NCI-H1436 (cell line): ENCODE data around the gene DEGS1.
A peak's percentile ranks its signal among the peaks of the same experiment; 100 is the strongest.

Experiments used
- DNase-seq: peaks from one replicate; lab custom pipeline; 2025; lab: John Stamatoyannopoulos, UW

Gene DEGS1

GRCh38 chr1:224182866-224183590, at the start of gene DEGS1:
TSS of gene DEGS1 (plus strand) at chr1:224183240. CDS start at chr1:224183337, 97 bp downstream.
- peak; percentile 91 for DNase-seq

GRCh38 chr1:224133741-224134299, 49.2 kb upstream of the DEGS1 start:
- DNase-seq = no peak

GRCh38 chr1:224137518-224137917, 45.5 kb upstream of the DEGS1 start:
- no peak for DNase-seq

- DNase-seq = no peak
Measured at GRCh38 chr1:224138198-224138597, 44.8 kb upstream of the DEGS1 start.

DNA sequence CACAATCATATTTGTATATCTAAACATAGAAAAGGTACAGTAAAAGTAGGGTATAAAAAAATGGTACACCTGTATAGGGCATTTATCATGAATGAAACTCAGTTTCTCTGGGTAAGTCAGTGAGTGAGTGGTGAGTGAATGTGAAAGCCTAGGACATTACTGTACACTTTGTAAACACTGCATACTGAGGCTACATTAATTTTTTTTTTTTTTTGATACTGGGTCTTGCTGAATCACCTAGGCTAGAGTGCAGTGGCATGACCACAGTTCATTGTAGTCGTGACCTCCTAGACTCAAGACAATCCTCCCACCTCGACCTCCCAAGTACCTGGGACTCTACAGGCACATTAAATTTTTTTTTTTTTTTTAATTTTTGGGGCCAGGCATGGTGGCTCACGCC, 41.3 kb upstream of the DEGS1 start:
- no peak for DNase-seq

- DNase-seq = no peak
Measured at GRCh38 chr1:224149709-224150108, 33.3 kb upstream of the DEGS1 start.

DNA sequence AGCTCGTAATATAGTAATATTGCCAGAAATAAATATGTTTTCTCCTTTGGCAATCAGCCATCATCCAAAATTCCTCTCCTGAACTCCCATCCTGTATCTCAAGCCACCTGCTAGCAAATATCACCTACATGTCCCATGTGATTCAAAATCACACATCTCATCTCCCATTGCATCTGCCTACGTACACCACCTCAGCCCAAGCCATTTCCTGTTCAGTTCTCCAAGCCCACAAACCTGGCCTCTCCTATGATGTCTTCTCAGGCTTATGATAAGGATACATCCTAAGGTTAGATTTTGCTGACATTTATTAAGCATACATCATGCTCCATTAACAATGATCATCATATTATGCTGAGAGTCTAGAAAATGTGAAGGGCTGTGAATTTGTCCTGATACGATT, 31.9 kb upstream of the DEGS1 start:
- no peak for DNase-seq

DNA sequence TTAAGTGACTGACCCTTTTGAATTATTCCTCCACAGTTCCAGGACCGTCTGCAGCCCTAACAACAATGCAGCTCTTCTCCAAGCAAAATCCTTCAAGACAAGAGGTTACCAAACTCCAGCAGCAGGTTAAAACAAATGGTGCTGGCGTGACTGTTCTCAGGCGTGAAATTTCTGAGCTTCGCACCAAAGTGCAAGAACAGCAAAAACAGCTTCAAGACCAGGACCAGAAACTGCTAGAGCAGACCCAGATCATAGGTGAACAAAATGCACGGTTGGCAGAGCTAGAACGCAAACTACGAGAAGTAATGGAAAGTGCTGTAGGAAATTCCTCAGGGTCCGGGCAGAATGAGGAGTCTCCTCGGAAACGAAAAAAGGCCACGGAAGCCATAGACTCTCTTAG, 25.7 kb upstream of the DEGS1 start:
- no peak for DNase-seq

DNA sequence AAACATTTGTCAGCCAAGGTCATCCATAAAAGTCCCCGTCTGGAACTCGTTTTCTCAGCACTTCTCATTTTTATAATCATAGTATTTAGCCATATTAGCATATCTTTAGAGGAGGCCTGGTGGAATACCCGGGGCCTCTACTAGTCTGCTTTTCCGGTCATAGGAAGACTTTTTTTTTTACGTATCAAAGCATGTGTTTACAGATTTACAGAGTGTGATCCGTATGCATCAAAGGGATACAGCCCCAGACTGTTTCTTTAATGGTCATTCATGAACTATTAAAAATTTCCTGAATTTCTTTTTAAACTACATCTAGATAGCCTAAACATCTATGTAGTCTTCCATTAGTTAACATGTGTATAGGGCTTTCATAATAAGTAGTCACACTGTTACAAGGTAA, 23.5 kb upstream of the DEGS1 start:
- no peak for DNase-seq

- no peak for DNase-seq
Measured at GRCh38 chr1:224160171-224160682, 22.8 kb upstream of the DEGS1 start.

DNA sequence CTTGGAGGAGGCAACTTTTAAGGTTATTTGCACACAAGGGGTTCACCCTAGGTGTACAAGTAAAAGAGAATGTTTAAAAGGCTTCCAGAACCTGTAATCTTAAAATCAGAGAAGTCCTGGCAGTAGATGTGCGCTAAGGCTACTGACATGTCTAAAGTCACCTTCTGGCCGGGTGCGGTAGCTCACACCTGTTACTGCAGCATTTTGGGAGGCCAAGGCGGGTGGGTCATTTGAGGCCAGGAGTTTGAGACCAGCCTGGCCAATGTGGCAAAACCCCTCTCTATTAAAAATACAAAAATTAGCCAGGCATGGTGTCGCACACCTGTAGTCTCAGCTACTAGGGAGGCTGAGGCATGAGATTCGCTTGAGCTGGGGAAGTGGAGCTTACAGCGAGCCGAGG, 20.3 kb upstream of the DEGS1 start:
- DNase-seq = no peak

DNA sequence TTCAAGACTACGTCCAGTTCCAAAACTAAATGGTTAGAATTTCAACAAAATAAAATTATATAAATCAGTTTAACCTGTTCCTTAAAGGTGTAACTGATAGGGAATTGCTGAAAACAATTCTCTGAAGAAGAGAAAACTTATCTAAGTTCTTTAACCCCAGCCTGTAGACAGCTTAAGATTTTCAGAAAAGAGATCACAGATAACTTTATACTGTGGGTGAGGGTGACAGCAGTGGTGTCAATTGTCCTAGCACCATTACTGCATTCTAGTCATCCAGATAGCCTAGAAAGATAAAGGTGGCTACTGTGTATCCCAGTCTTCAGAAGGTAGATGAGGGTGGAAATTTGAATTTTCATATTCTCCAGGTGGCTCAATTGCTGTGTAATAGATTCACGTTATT, 19.7 kb upstream of the DEGS1 start:
- DNase-seq = no peak

DNA sequence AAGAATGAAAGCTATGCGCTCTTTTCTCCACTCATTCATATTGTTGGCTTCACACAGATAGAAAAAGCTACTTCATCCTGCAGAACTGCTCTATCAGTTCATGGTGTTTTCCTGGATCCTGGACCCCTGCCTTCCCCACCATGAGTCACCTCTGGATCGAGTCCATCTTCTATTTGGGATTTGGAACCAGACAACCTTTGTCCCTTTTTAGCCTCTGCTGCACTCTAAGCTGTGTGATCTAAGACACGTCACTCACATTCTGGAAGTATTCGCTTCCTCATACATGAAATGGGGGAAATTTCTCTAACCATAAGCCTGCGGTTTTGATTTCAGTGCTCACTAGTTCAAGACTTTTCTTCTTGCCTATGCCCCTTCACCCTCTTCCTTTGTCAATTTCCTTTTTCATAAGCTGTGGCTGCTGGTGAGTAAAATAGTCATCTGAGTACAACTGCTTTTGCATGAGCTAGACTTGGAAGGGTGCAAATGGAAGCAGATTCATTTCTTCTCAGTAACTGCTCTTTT, 14.1 kb upstream of the DEGS1 start:
- no peak for DNase-seq

DNA sequence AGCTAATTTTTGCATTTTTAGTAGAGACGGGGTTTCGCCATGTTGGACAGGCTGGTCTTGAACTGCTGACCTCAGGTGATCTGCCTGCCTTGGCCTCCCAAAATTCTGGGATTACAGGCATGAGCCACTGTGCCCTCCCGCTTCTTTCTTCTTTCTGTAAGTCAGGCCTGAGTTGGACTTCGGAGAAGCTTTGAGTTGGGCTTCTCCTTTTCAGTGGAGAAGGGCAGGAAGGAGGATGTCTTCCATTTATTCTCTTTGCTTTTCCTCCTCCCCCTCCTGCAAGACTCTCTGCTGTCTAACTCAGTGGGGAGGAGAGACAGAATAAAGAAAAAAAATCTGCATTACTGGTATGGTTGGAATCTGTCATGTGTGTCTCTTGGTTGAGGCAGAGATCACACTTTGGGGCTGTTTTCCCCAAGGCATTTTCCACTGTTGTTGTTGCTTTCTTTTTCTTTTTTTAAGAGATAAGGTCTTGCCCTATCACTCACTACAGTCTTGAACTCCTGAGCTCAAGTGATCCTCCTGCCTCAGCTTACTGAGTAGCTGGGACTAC, 13.2 kb upstream of the DEGS1 start:
- no peak for DNase-seq

DNA sequence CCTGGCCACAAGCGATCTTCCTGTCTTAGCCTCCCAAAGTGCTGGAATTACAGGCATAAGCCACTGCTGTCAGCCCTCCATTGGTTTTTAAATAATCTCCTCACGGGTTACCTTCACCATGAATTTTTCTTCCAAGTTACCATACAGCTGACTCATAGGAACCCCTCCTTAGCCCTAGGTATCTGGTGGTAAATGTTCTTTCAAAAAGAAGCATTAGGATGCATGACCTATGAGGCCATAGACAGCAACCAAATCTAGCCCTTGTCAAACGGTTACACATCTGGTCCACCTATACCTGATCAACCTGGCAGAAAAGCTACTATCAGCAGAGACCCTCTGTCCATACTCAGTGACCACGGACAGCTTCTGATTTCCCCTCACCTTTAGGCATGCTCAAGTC, 12.7 kb upstream of the DEGS1 start:
- no peak for DNase-seq

DNA sequence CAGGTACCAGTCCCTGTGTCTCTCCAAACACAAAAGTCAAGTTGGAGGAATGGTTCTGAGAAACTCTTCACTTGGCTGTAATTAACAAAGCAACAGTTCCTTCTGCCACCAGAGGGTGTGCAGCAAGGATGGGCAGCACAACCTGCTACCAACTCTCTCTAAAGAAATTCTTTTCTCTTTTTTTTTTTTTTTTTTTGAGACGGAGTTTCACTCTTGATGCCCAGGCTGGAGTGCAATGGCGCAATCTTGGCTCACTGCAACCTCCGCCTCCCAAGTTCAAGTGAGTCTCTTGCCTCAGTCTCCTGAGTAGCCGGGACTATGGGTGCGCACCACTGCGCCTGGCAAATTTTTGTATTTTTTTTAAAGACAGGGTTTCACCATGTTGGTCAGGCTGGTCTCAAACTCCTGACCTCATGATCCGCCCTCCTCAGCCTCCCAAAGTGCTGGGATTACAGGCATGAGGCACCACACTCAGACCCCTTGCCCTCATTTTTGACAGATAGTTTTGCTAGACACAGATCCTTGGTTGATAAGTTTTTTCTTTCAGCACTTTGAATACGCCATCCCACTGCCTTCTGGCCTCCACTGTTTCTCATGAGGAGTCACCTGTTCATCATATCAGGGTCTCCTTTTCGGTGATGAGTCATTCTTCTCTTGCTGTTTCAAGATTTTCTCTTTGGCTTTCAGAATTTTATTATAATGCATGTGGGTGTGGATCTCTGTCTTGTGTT, 12.1 kb upstream of the DEGS1 start:
- DNase-seq = peak; percentile 7

DNA sequence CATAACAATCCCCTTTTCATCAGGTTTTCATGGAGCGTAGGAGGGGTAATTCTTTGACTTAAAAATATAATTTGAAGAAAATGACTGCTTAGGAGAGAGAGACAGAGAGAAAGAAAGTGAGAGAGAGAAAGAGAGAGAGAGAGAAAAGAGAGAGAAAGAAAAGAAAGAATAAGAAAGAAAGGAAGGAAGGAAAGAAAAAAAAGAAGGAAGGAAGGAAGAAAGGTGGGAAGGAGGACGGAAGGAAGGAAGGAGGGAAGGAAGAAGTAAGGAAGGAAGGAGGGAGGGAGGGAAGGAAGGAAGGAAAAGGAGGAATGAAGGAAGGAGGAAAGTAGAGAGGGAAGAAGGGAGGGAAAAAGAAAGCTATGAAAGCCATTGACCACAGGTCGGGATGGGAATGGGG, 10.8 kb upstream of the DEGS1 start:
- DNase-seq = no peak

DNA sequence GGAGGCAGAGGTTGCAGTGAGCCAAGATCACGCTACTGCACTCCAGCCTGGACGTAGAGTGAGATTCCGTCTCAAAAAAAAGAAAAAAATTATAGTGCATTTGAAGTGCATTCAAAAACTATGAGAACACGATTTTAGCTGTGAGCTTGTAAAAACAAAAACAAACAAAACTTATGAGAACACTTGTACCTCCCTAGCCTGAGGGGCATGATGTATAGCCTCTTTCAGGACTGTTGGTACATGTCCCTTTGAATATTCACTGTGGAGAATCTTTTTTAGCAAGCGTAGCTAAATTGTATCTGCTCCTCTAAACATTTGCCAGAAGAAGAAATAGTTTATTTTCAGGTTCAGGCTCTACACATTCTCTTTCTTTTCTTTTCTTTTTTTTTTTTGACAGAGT, 9.5 kb upstream of the DEGS1 start:
- DNase-seq = no peak

GRCh38 chr1:224175617-224176016, 7.4 kb upstream of the DEGS1 start:
- DNase-seq = no peak

DNA sequence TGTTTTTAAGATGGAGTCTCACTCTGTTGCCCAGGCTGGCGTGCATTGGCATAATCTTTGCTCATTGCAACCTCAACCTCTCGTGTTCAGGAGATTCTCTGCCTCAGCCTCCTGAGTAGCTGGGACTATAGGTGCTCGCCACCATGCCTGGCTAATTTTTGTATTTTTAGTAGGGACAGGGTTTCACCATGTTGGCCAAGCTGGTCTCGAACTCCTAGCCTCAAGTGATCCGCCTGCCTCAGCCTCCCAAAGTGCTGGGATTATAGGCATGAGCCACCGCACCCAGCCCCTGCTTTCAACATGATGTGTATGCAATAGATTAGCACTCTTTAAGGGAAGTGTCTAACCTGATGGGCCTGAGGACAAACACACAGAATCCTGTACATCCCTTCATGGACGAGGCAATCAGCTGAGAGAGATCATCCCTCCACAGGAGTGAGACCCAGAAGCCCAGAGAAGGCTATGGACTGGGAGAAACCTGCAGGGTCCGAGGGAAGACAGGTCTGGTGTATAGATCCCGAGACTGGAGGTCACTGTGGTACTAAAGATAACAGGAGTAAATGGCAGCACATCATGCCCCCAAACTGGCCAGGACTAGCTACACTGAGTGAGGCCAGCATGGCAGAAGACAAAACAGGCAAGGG, 5.6 kb upstream of the DEGS1 start:
- no peak for DNase-seq

DNA sequence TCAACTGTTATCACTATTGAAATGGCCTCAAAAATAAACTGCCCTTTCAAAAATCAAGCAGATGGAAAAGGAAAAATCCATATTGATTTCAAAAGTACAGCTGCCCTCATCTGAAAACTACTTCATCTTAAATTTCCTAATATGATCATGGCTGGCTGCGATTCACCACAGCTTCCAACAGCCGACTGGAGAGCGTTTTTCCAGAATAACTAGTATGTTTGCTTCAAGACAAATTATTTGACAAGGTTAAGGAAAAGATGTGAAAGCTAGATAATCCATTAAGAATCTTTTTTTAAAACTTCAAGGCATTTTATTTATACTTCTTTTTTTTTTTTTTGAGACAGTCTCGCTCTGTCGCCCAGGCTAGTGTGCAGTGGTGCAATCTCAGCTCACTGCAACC, 4.1 kb upstream of the DEGS1 start:
- no peak for DNase-seq

- no peak for DNase-seq
Measured at GRCh38 chr1:224180783-224181452, 2.1 kb upstream of the DEGS1 start.
